ENCODE measurements around the gene GLRX5.

Gene GLRX5

GRCh38 chr14:95514131-95515079, 20.4 kb upstream of the GLRX5 start:
- no peak for DNase-seq (ENCODE audit: extremely low read depth, low read depth)
- no peak for TF ChIP-seq CTCF (IDR thresholded peaks at IDR 0.05; ENCODE audit: low read depth, low read length)

GRCh38 chr14:95515080-95515489, 19.8 kb upstream of the GLRX5 start:
- no peak for TF ChIP-seq CTCF (IDR thresholded peaks at IDR 0.05; ENCODE audit: low read depth, low read length)
- no peak for DNase-seq (ENCODE audit: extremely low read depth, low read depth)

GRCh38 chr14:95515596-95516552, 19.0 kb upstream of the GLRX5 start:
- peak; percentile 22 for TF ChIP-seq CTCF (IDR thresholded peaks at IDR 0.05; ENCODE audit: low read depth, low read length)
- no peak for DNase-seq (ENCODE audit: extremely low read depth, low read depth)

DNA sequence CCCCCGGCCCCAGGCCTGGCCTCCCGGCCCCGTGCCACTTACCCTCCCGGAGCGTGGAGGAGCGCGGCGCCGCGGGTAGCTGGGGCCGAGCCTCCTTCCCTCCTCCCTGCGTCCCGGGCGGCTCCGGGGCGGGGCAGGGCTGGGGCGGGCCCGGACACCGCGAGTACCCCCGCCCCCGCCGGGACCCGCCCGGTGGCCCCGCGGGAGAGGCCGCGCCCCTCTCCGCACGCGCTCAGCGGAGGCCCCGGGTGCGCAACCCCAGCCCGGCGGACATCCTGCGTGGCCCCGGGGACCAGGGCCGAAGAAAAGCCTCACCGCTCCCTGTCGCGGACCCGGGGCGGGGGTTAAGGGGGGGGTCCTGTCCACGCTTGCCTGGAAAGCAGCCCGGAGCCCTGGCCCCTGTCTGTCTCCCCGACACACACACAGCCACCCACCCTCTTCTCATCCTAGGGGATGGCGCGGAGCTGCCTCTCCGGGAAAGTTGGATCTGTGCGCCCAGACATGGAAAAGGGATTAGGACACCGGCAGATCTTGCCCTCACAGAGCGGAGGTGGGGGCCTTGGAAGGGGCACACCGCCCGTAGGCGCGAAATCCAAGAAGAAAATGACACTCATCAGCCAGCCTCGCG, 18.2 kb upstream of the GLRX5 start, which contains the start of gene SYNE3:
Gene SYNE3 (minus strand): TSS at position 97 of the 628 bp plus-strand sequence. CDS start 40,829 bp downstream, outside the sequence.
- DNase-seq (ENCODE audit: extremely low read depth, low read depth): no peak
- TF ChIP-seq CTCF (IDR thresholded peaks at IDR 0.05; ENCODE audit: low read depth, low read length): no peak

GRCh38 chr14:95518045-95518751, 16.7 kb upstream of the GLRX5 start:
- no peak for DNase-seq (ENCODE audit: extremely low read depth, low read depth)
- no peak for TF ChIP-seq CTCF (IDR thresholded peaks at IDR 0.05; ENCODE audit: low read depth, low read length)

DNA sequence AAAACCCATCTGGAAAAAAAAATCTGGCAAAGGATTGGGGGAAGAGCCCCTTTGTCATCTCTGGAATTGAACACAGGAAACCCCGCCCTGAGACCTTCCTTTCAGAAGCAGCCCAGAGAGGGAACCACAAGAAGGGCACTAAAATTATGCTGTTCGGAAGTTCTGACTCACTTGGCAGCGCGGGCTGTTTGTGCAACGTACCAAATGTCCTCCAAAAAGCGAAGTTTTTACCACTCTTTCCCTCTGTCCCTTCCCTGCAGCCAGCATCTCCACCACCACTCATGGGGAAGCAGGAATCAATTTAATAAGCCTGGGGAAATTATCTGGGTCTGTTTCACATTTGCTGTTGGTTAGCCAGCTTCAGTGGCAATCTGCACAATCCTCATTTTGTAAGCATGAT, 15.2 kb upstream of the GLRX5 start:
- DNase-seq (ENCODE audit: extremely low read depth, low read depth): peak; percentile 69
- TF ChIP-seq CTCF (IDR thresholded peaks at IDR 0.05; ENCODE audit: low read depth, low read length): no peak
